Adrenal gland (tissue), 5 donors: ENCODE measurements around the gene ETFBKMT.
"Not testable (repeated sequence)": the region's sequence is repeated elsewhere in the genome, so short reads cannot be mapped to it uniquely, and the experiment has no call there.

Source experiments
- POLR2A ChIP-seq, 2 donors: fragments of 450-650 bp; IDR thresholded peaks; one replicate each; pipeline ENCODE4 v1.6.1; 2017; ENCODE audit warnings: antibody characterized with exemption in 2 of 2, mild to moderate bottlenecking in 2 of 2, moderate library complexity in 1 of 2
- TF ChIP-seq, protein P1 (sequence below), 6 experiments: fragments of 450-650 bp in 4 of 6; fragments of 200-600 bp in 2 of 6; sonication (generic) in 1 of 6; IDR thresholded peaks; 1 replicate in 5 of 6; 2 replicates in 1 of 6; pipeline versions ENCODE4 v1.5.1 to v1.8.0; 2016 to 2021; ENCODE audit warnings: antibody characterized with exemption in 6 of 6, mild to moderate bottlenecking in 2 of 6, moderate library complexity in 1 of 6
- donor health status: DM: no; HTN: no; CAD: no.

DNA sequence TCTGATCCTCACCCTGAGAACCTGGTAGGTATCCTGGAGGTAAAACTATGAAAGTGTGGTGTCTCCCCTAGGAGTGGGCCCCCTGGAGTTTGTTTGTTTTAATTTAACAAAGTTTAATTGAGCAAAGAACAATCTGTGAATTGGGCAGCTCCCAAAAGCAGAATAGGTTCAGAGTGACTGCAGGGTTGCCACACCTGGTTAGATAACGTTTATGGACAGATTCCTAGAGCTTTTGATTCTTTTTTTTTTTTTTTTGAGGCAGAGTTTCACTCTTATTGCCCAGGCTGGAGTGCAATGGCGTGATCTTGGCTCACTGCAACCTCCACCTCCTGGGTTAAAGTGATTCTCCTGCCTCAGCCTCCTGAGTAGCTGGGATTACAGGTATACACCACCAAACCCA is 10.1 kb downstream of the ETFBKMT start:
- TF ChIP-seq, protein P1, sequence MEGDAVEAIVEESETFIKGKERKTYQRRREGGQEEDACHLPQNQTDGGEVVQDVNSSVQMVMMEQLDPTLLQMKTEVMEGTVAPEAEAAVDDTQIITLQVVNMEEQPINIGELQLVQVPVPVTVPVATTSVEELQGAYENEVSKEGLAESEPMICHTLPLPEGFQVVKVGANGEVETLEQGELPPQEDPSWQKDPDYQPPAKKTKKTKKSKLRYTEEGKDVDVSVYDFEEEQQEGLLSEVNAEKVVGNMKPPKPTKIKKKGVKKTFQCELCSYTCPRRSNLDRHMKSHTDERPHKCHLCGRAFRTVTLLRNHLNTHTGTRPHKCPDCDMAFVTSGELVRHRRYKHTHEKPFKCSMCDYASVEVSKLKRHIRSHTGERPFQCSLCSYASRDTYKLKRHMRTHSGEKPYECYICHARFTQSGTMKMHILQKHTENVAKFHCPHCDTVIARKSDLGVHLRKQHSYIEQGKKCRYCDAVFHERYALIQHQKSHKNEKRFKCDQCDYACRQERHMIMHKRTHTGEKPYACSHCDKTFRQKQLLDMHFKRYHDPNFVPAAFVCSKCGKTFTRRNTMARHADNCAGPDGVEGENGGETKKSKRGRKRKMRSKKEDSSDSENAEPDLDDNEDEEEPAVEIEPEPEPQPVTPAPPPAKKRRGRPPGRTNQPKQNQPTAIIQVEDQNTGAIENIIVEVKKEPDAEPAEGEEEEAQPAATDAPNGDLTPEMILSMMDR (IDR thresholded peaks at IDR 0.05): not testable (repeated sequence)
- TF ChIP-seq POLR2A (IDR thresholded peaks at IDR 0.05): not testable (repeated sequence)
